ENCODE results near the gene DCAF11. TPM values are rescaled to one million over a fixed set of nuclear protein-coding genes. Genes with fewer than 3 reads are reported as not detected.
A peak's percentile ranks its signal among the peaks of the same experiment; 100 is the strongest.

Gene DCAF11
- total and polyA plus RNA-seq, 2 of the 13 experiments (the other 11 are each of a cell fraction or from before 2014, with no cell fraction given), result 150 to 257 TPM

- no peak; the same call in none of the 2 replicates for TF ChIP-seq FOXJ3 (CRISPR knock-in tag; IDR thresholded peaks at IDR 0.05; ENCODE audit: borderline replicate concordance)
- TF ChIP-seq HMG20A (CRISPR knock-in tag; IDR thresholded peaks at IDR 0.05; ENCODE audit: borderline replicate concordance), result 0 out of 2 replicates have a peak, but pooled peaks have one; percentile 7
- TF ChIP-seq ZBTB4 (CRISPR knock-in tag; IDR thresholded peaks at IDR 0.05; ENCODE audit: borderline replicate concordance), result no peak; the same call in none of the 2 replicates
- peak; percentile 97 for TF ChIP-seq MZF1 (CRISPR knock-in tag; IDR thresholded peaks at IDR 0.05; ENCODE audit: borderline replicate concordance)
- TF ChIP-seq ZNF362 (CRISPR knock-in tag; IDR thresholded peaks at IDR 0.05; ENCODE audit: borderline replicate concordance), result peak; percentile 72
- TF ChIP-seq HOXA7 (CRISPR knock-in tag; IDR thresholded peaks at IDR 0.05), result no peak
- no peak for TF ChIP-seq HOXA9 (CRISPR knock-in tag; IDR thresholded peaks at IDR 0.05; ENCODE audit: borderline replicate concordance)
- peak; percentile 89 for TF ChIP-seq ZBTB34 (CRISPR knock-in tag; IDR thresholded peaks at IDR 0.05)
- peak; percentile 99 for TF ChIP-seq ARID2 (CRISPR knock-in tag; IDR thresholded peaks at IDR 0.05; ENCODE audit: borderline replicate concordance)
- TF ChIP-seq HBP1 (CRISPR knock-in tag; IDR thresholded peaks at IDR 0.05; ENCODE audit: low read depth), result no peak; the same call in none of the 2 replicates
- peak; percentile 98 for TF ChIP-seq ZNF333 (CRISPR knock-in tag; IDR thresholded peaks at IDR 0.05; ENCODE audit: borderline replicate concordance)
Observed at GRCh38 chr14:24141097-24141880, 26.7 kb downstream of the DCAF11 start, which contains the start of gene EMC9 (continued).
